HG03457 (cell line): ENCODE results near the gene CD244.
A peak's percentile ranks its signal among the peaks of the same experiment; 100 is the strongest.
"Not testable (repeated sequence)": the region's sequence is repeated elsewhere in the genome, so short reads cannot be mapped to it uniquely, and the experiment has no call there.

Source experiments
- ATAC-seq: cut with Tn5 transposase; IDR thresholded peaks from one replicate; pipeline ENCODE4 v1.9.1; 2021; ENCODE audit warnings: moderate number of reproducible peaks; ENCODE audit not compliant: unreplicated experiment

Gene CD244

DNA sequence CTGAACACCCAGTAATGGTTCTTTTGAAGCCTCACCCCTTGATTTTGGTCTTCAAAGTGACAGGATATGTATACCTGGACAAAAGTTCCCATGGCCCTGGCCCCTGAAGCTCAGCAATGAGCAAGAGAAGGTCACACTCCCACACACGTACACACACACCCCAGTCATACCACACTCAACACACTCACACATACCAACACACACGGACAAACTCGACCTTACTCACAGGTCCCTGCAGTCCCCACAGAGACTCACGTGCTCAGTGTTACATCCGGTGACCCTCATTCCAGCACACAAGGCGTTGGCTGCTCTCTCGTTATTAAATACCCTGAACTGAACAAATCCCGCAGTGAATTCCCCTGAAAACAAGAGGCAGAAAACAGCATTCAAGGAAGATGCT is 16.4 kb upstream of the CD244 start:
- no peak for ATAC-seq

DNA sequence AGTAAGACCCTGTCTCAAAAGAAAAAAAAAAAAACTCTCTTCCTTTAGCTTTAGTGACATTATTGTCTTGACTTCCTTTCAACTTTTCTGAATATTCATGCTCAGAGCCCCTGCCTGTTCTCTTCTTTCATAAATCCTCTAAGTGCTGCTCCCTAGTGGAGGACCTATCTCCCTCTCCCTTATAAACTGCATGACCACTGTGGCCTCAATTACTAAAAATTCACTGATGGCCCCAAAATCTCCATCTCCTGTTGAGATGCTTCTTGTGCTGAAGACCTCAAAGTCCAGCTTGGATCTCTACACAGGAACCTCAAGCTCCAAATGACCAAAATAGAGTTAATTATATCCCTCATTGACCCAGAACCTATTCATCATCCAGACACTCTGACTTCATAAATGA is 14.5 kb upstream of the CD244 start:
- no peak for ATAC-seq

DNA sequence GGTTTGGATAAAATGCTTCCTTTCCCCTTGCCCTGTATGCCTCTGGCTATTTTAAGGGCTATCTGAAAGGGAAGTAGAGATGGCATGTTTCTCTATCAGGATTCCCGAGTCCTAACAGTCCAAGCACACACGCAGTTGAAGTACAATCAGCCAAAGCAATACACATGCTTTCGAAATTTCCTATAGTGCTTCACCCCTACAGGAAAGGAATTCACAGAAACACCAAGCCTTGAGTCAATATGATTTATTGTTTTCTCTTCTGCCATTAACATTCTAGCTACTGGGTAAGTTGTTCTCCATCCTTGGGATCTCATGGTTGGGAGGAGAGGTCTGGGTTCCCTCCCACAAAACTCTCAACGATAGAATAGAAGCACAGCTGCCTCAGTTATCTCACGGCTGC is 13.6 kb upstream of the CD244 start:
- no peak for ATAC-seq

DNA sequence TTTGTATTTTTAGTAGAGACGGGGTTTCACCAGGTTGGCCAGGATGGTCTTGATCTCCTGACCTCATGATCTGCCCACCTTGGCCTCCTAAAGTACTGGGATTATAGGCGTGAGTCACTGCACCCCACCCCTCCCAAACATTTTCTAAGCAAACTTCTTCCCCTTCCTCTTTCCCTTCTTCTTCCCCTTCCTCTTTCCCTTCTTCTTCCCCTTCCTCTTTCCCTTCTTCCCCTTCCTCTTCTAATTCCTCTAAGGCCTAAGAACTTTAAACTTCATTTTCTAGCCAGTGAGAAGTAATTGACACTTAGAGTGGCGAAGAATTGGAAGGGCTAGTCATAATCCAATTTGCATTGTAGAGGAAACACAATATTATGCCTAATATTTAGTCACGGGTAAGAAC is 12.9 kb upstream of the CD244 start:
- ATAC-seq: not testable (repeated sequence)

DNA sequence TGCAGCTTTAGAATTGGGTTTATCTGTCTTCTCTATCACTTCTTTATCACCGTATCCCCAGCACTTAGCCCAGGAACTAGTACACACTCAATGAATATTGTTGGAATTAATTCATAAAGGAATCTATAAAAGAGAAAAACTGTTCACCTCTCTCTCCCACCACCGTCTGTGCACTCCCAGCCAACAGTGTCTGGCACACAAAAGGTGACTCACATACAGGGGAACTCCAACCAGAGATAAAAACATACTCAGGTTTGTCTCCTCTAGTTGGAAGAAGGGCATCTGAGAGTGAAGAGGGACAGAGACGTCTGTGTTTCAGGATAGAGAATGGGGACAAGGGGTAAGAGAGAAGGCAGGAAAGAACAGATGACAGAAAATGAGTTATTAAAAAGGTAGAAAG is 12.2 kb upstream of the CD244 start:
- no peak for ATAC-seq

DNA sequence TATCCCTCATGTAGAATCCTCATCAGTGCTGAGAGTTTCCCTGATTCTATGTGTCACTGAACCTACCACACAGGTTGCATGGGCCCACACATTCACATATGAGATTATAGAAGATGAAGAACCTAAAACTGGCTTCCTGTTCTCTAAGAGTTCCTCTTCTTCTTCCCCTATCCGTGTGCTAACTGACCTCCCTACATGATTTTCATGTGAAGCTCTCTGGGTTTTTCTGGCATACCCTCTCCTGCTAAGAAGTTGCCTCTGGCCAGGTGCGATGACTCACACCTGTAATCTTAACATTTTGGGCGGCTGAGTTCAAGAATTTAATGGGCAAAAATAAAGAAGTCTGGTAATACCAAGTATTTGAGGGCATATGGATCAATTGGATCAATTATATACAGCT is 5.5 kb upstream of the CD244 start:
- ATAC-seq: no peak

DNA sequence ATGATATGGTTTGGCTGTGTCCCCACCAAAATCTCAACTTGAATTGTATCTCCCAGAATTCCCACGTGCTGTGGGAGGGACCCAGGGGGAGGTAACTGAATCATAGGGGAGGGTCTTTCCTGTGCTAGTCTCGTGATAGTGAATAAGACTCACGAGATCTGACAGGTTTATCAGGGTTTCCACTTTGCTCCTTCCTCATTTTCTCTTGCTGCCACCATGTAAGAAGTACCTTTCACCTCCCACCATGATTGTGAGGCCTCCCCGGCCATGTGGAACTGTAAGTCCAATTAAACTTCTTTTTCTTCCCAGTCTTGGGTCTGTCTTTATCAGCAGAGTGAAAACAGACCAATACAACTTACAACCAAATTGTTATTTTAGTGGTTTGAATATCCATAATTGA is 5.0 kb upstream of the CD244 start:
- ATAC-seq: not testable (repeated sequence)

DNA sequence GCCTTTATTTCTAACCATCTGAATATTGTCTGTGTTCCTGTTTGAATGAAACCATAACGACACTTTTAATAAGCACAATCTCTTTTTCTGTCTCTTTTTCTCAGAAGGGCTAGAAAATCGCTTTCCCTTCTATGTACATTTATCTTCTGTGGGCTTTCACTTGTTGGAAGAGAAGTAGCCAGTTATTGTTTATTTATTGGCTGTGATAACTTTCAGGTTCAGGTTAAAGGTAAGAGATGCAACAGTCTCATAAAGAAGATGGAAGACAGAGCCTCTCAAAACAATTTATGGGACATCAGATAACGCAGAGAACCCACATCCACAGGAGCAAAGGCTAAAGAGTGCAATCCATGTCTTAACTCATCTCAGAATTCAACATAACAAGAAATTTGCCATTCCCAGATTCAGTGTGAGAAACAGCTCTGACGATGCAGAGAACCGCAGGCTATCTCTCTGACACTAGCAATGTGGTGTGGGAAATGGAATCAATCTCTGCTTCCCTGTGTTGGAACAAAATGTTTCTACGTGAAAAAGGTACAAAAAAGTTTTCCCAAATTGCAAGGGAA is 4.1 kb upstream of the CD244 start:
- ATAC-seq: no peak

DNA sequence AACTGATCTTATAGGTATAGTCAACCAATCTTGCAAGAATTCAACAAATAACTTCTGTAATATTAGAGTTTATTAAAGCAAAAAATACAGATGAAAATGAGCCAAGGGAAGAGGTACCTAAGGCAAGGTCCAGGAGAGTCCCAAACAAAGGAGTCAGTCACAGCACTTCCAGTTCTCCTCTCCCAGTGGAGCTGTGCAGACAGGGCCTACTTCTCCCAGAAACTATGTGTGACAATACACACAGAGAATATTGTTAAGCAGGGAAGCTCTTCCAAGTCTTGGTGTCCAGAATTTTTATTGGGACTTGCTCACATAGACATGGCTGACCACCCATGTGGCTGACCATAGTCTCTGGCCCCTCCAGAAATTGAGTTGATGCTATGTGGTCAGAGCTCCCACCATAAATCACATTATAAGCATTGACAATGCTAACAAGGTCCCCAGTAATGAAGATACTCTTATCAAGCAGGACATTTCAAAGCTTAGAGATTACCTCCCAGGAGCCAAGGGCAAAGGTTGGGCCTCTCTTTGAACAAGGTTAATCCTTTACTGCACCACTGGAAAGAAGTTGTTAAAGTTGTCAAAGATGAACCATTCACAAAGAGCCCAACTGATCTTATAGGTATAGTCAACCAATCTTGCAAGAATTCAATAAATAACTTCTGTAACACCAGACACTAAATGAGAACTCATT is 3.5 kb upstream of the CD244 start:
- no peak for ATAC-seq

DNA sequence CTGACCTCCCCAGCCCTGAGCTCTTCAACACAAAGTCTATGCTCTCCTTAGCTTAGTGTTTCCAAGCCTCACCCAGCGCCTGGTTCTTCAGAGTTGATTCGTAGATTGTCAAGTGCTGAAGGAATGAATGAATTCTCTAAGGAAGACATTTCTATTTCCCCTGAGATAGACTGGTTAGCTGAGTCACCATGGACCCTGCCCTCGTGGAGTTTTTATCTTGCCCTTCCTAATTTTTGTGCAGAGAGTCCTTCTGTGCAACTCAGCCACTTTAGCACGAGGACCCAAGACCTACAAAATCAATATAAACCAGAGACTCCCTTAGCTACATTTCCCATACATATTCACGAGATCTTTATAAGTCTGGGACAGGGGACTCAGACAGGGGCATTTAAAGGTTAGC is 2.6 kb upstream of the CD244 start:
- no peak for ATAC-seq

DNA sequence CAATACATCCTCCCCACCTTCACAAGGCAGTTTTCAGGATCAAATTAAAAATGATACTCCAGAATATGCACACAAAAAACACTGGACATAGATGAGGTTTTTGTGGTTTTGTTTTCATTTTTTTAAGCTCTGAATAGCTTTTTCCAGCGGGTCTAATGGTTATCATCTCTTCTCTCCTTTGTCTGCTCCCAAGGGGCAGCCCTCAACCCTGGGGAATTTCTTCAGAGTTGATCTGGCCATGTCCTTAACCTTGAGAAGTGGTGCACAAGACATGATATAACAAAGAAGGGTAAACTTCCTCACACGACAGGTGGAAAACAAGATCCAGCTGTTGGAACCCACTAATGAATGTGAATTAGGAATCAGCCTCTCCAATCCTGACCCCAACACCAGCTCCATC is 1.5 kb upstream of the CD244 start:
- ATAC-seq: no peak

DNA sequence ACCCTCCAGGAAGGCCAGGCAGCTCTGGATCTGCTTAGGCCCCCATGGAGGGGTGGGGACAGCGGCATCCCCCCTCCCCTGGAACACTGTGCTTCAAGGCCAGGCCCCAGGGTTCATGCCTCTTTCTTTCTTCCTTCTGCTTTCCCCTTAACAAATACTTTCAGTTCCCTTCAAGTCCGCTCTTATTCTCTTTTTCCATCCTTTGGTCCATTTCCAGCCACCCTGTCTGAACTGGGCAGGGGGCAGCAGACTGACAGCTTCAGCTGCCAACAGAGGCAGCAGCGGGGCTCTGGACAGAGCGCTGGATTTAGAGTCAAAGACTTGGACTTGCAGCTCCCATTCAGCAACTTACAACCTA is 1.1 kb upstream of the CD244 start:
- no peak for ATAC-seq

DNA sequence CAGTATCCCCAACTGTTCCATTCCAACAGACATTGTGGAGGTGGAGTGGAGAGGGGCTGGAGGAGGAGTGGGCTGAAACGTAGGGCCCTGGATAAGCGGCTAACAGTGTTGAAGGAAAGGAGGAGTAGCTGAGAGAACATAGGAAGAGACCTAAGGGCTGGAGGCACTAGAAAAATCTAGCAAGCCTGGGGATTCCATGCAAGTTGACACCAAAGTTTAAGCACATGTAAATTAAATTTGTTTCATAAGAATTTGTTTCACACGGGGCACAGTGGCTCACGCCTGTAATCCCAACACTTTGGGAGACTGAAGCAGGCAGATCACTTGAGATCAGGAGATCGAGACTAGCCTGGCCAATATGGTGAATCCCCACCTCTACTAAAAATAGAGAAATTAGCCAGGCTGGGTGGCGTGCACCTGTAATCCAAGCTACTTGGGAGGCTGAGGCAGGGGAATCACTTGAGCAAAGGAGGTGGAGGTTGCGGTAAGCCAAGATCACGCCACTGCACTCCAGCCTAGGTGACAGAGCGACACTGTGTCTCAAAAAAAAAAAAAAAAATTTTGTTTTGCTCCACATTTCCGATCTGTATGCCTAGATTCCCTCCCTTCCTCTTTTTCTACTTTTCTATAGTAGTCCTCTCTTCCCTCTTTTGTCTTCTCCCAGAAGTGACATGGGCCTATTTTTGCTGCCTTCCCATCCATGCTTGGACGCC is 530 bp upstream of the CD244 start:
- ATAC-seq: no peak

DNA sequence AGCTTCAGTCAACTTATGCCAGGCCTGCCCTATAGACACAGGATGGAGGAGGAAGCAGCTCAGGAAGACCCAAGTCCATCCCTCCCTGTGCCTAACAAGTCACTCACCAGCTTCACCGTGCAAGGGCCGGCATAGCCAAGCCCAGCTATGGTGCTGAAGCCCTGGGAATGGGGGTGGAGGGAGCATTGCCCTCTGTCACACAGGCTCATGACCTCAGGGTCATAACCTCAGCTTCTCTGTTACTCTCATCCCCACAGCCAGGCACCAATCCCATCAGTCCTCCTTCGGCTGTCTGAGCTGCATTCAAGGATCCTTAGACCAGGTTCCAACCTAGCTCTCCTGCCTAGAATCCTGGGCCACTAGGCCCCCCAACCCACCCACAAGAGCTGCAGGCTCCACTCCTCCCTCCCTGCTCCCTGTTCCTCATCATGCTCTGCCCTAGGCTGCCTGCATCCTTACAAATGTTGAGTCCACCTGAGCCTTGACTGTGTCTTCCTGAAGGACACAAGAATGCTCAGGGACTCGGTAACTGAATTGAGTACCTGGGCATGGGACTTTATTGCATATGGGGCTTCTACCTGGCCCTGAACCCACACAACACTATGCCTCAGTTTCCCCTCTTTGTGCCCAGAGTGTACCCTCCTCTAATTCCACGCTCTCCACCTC is 1.7 kb downstream of the CD244 start:
- no peak for ATAC-seq

DNA sequence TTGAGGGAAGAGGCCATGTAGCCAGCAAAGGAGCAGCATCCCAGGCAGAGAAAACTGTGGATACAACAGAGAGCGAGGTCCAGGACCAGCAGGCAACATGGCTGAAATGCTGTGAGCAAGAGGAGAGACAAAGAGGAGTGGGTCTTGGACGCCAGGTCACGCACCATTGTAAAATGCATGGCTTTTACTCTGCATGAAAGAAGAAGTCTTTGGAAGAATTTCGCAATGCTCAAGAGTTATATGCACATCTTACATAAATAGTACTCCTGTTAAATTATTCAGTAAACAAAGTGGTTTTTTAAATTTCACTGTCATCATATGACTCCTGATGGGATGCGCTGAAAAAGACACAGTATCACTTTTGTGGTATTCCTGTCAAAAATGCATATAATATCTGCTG is 3.5 kb downstream of the CD244 start:
- ATAC-seq: no peak

DNA sequence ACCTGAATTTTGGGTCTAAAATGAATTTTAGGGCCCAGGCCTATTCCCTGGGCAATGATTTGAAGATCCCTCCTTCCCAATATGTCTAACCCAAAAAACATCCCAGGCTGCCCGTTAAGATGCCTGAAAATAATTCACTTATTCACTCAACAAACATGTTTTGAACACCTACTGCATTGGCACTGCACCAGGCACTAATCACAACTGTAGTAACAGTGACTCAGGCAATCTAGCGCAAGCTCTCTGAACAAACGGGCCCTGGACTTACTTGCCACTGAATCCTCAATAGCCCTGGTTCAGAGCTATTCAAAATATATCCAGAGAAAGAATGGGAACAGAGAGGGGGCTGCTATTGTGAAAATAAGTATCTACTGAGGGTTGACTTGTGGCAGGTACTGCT is 4.2 kb downstream of the CD244 start:
- ATAC-seq: no peak

DNA sequence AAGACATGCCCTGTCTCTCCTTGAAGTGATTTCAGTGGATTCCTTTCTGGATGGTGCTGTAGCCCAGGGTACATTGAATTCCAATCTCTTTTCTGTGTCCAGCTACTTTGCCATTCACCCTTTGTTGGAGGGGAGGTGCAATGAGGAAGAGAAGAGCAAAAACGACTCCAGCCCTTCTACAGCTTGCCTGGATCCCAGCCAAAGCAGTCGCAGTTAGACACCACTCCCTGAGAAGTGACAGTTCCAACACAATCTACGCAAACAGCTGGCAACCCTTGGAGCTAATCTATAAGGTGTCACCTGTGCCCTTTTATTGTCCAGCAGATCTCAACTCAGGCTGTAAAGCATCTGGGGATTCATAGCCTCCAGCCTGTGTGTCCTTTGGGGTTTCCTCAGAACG is 4.6 kb downstream of the CD244 start:
- ATAC-seq: no peak

DNA sequence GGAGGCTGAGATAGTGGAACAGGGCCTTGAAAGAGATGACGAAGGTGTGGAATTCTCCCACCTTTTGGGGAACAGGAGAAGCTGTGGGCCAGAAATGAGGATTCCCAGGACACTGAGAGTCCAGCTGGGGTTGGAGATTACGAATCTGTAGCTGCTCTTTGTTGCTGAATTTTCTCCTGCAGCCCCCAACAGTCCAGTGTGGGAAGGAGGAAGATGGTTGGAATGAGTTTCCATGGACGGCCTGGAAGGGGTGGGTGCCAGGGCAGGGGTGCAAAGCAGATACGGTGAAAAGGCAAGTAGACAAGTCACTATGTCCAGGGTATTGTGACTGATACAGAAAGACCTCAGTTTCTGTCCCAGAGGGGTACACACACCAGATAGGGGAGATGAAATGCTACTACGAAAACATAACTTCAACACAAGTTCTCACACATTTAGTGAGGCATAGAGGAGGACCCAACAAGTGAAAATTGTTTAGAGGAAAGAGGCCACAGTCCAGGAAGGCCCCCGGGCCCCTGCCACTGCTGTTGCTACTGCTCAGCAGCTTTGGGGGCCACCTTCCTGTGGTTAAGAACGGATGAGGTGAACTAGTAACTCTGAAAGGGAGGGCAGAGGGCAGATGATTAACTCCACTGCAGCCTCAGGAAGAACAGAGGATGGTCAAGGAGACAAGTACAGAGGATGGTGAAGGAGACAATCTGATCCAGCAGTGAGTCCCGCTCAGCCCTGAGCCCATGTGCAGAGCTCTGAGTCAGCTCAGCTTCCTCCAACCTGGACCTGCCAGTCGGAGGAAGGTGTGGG is 7.3 kb downstream of the CD244 start:
- peak; percentile 70 for ATAC-seq

DNA sequence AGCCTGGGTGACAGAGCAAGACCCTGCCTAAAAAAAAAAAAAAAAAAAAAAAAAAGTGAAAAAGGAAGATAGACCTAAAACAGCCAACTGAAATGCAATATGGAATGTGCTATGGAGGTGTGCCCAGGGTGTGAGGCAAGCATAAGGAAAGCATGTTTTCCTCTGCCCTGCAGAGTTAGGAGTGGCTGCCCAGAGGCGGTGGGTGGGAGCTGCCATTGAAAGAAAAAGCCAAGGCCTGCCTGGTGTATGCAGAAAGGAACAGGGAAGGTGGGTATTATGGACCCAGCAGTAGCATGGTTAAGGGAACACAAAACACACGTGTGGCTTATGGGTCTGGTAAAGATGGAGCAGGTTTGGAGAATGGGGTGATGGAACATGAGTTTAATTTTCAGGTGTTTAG is 8.9 kb downstream of the CD244 start:
- ATAC-seq: no peak

DNA sequence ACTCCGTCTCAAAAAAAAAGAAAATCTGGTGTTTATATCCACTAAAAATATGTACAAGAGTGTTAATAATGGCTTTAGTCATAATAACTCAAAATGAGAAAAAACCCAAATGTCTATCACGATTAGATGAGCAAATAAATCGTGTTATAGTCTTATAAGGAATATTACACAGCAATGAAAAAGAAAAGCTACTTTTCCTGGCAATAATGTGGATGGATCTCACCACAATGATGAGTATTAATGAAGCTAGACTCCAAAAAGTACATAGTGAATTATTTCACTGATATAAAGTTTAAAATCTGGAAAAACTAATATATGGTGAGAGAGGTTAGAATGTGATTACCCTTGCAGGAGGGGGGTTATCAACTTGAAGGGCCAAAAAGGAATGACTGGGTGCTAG is 9.7 kb downstream of the CD244 start:
- no peak for ATAC-seq

DNA sequence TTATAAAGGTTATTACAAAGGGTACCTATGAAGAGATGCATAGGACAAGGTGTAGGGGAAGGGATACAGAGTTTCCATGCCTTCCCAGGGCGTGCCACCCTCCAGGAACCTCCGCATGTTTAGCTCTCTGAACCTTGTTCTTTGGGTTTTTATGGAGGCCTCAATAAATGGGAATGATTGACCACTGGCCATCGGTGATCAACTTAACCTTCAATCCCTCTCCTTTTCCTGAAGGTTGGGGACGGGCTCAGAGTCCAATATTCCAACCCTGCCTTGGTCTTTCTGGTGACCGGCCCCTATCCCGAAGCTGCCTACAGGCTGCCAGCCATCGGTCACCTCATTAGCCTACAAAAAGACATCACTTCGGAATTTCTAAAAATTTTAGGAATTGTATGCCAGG is 11.7 kb downstream of the CD244 start:
- ATAC-seq: no peak
